HEK293T (cell line): ENCODE results near the gene SLC17A1.

Experiments
- ARNT ChIP-seq: fragments of 450-650 bp; IDR thresholded peaks from 2 replicates; pipeline ENCODE4 v1.6.1; 2017; ENCODE audit warnings: mild to moderate bottlenecking
- L3MBTL2 ChIP-seq: fragments of 450-650 bp; conservative IDR thresholded peaks from 2 replicates; pipeline ENCODE4 v1.6.1; 2016; ENCODE audit warnings: mild to moderate bottlenecking
- NFRKB ChIP-seq: fragments of 450-650 bp; IDR thresholded peaks from 2 replicates; pipeline ENCODE4 v1.6.1; 2016; ENCODE audit warnings: mild to moderate bottlenecking, moderate library complexity
- SP1 ChIP-seq: fragments of 450-650 bp; IDR thresholded peaks from 2 replicates; pipeline ENCODE4 v1.6.1; 2017
- SUZ12 ChIP-seq: fragments of 450-650 bp; IDR thresholded peaks from 2 replicates; pipeline ENCODE4 v1.6.1; 2016; ENCODE audit warnings: mild to moderate bottlenecking

GRCh38 chr6:25746968-25747367 is 84.9 kb downstream of the SLC17A1 start:
- no peak for TF ChIP-seq SP1
- TF ChIP-seq NFRKB, result no peak
- no peak for TF ChIP-seq L3MBTL2
- TF ChIP-seq ARNT, result no peak
- TF ChIP-seq SUZ12, result no peak
